HEK293T (cell line): ENCODE results near the gene VRK3.

Experiments used
- CTCF ChIA-PET: fragments of 350-600 bp; formaldehyde crosslinking; extraction: SDS; loops from one replicate; lab custom pipeline; 2021; ENCODE audit warnings: antibody characterized with exemption, inconsistent platforms; lab: Yijun Ruan, JAX
- POLR2A ChIA-PET: fragments of 350-600 bp; formaldehyde crosslinking; extraction: SDS; loops from one replicate; lab custom pipeline; 2020; ENCODE audit warnings: antibody characterized with exemption, inconsistent platforms; lab: Yijun Ruan, JAX
- DNase-seq: peaks from one replicate; pipeline ENCODE4 v3.0.0; 2012; ENCODE audit warnings: mixed read lengths; ENCODE audit errors: extremely low spot score
- ARNT ChIP-seq: fragments of 450-650 bp; IDR thresholded peaks from 2 replicates; pipeline ENCODE4 v1.6.1; 2017; ENCODE audit warnings: mild to moderate bottlenecking
- BHLHE40 ChIP-seq: fragments of 450-650 bp; IDR thresholded peaks from 2 replicates; pipeline ENCODE4 v1.6.1; 2016; ENCODE audit warnings: mild to moderate bottlenecking, moderate library complexity, borderline replicate concordance
- CTBP1 ChIP-seq: fragments of 450-650 bp; IDR thresholded peaks from 2 replicates; pipeline ENCODE4 v1.6.1; 2016; ENCODE audit warnings: borderline replicate concordance
- ELF4 ChIP-seq: fragments of 450-650 bp; IDR thresholded peaks from 2 replicates; pipeline ENCODE4 v1.6.1; 2017; ENCODE audit warnings: antibody characterized with exemption
- FOXA1 ChIP-seq: fragments of 450-650 bp; IDR thresholded peaks from 2 replicates; pipeline ENCODE4 v1.6.1; 2016; ENCODE audit warnings: mild to moderate bottlenecking
- FOXK2 ChIP-seq: fragments of 450-650 bp; IDR thresholded peaks from 2 replicates; pipeline ENCODE4 v1.6.1; 2016; ENCODE audit warnings: mild to moderate bottlenecking
- FOXM1 ChIP-seq: fragments of 450-650 bp; IDR thresholded peaks from 2 replicates; pipeline ENCODE4 v1.6.1; 2017; ENCODE audit warnings: mild to moderate bottlenecking, borderline replicate concordance
- HDGF ChIP-seq: fragments of 450-650 bp; IDR thresholded peaks from 2 replicates; pipeline ENCODE4 v1.6.1; 2017; ENCODE audit warnings: antibody characterized with exemption, borderline replicate concordance
- L3MBTL2 ChIP-seq: fragments of 450-650 bp; conservative IDR thresholded peaks from 2 replicates; pipeline ENCODE4 v1.6.1; 2016; ENCODE audit warnings: mild to moderate bottlenecking
- LEF1 ChIP-seq: fragments of 450-650 bp; IDR thresholded peaks from 2 replicates; pipeline ENCODE4 v1.6.1; 2017; ENCODE audit warnings: mild to moderate bottlenecking, borderline replicate concordance
- NFRKB ChIP-seq: fragments of 450-650 bp; IDR thresholded peaks from 2 replicates; pipeline ENCODE4 v1.6.1; 2016; ENCODE audit warnings: mild to moderate bottlenecking, moderate library complexity
- SP1 ChIP-seq: fragments of 450-650 bp; IDR thresholded peaks from 2 replicates; pipeline ENCODE4 v1.6.1; 2017
- SUZ12 ChIP-seq: fragments of 450-650 bp; IDR thresholded peaks from 2 replicates; pipeline ENCODE4 v1.6.1; 2016; ENCODE audit warnings: mild to moderate bottlenecking
- TARDBP ChIP-seq: fragments of 450-650 bp; IDR thresholded peaks from 2 replicates; pipeline ENCODE4 v1.6.1; 2016
- ZNF384 ChIP-seq: fragments of 450-650 bp; IDR thresholded peaks from 2 replicates; pipeline ENCODE4 v1.6.1; 2016
- TF ChIP-seq, protein P1 (sequence below): fragments of 450-650 bp; IDR thresholded peaks from 2 replicates; pipeline ENCODE4 v1.6.1; 2016

Gene VRK3

DNA sequence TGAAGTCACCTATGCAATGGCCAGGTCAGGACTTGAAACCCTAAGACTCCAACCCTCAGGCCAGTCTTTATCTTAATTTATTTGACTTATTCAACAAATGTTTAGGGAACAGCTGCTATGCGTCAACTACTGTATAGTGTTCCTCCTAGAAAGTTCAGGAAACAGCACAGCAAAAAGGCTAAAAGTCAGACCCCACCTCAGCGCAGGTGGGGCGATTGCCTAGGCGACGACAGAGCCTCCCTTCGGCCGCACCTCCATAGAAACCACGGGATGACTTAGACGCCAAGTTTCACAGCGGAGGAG is 502 bp downstream of the VRK3 start:
- TF ChIP-seq FOXK2 (no peak), FOXA1 (no peak), HDGF (no peak), CTBP1 (no peak), SUZ12 (no peak), ZNF384 (no peak), ARNT (no peak), ELF4 (no peak), FOXM1 (no peak), TARDBP (no peak), SP1 (no peak), BHLHE40 (no peak)
- TF ChIP-seq, protein P1, sequence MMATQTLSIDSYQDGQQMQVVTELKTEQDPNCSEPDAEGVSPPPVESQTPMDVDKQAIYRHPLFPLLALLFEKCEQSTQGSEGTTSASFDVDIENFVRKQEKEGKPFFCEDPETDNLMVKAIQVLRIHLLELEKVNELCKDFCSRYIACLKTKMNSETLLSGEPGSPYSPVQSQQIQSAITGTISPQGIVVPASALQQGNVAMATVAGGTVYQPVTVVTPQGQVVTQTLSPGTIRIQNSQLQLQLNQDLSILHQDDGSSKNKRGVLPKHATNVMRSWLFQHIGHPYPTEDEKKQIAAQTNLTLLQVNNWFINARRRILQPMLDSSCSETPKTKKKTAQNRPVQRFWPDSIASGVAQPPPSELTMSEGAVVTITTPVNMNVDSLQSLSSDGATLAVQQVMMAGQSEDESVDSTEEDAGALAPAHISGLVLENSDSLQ = no peak
- ChIA-PET CTCF (no interaction called here), POLR2A (no interaction called here)

DNA sequence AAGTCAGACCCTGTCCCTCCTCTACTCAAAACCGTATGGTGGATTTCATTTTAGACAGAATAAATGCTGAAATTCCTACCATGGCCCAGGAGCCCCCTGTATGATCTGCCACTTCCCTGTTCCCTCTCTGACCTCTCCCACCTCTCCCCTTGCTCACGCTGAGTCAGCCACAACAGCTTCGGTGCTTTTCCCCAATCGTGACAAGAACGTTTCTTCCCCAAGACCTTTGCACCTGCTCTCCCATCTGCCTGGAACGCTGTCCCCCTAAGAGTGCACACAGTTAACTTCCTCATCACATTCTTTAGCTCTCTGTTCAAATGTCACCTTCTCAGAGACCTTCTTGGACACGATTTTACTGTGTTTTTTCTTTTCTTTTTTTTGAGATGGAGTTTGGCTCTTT is 2.3 kb downstream of the VRK3 start:
- TF ChIP-seq ELF4 = no peak
- POLR2A ChIA-PET = no interaction called here
- CTCF ChIA-PET = no interaction called here
- no peak for DNase-seq

More for the DNA sequence above, 502 bp downstream of the VRK3 start:
- peak; percentile 35 for DNase-seq

DNA sequence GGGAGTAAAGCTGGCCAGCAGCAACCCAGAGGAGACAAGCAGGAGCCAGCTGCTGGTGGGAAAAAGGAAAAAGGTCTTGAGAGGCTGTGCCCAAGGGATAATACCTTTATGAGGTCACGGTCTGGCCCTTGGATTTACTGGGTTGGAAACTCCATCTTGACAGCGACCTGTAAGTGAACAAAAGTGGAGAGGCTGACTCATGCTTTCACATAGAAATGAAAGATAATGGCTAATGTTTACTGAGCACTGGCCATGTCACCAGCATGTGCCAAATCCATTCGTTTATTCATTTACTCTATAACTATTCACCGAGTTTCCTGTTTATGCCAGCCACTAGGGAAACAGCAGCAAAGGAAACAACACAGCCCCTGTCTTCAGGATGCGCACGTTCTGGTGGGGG is 4.7 kb downstream of the VRK3 start:
- no peak for TF ChIP-seq ELF4
- no peak for TF ChIP-seq FOXA1
- TF ChIP-seq FOXM1 = no peak
- TF ChIP-seq BHLHE40 = no peak
- no peak for TF ChIP-seq LEF1
- TF ChIP-seq CTBP1 = no peak
- TF ChIP-seq, protein P1 = no peak
- DNase-seq = no peak
- CTCF ChIA-PET = no interaction called here
- POLR2A ChIA-PET = no interaction called here

DNA sequence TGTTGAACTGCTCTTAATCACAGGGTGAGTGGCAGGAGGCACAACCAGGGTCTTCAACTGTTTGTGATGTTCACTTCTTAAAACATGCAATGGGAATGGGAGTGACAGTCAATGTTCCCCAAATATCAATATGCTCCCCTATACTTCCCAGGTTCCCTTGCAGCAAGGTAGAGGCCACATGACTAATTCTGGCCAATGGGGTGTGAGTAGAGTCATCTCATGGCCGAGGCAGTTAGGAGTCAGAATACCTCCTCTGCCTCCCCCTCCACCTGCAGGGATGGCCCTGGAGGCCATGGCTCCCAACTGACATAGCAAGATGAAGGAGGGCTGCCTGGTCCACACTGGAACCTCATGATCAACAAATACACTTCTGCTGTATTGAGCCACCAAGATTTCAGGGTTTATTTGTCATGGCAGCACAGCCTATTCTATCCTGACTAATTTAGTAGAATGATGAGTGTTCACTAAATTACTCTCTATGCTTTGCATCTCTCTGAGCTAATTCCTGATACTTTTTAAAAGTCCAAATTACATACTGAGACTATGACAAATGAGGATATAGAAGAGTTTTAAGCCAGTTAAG is 8.9 kb downstream of the VRK3 start:
- TF ChIP-seq HDGF (no peak), FOXM1 (no peak), ARNT (no peak), ZNF384 (no peak), ELF4 (no peak), BHLHE40 (no peak), SP1 (no peak), L3MBTL2 (no peak), SUZ12 (no peak), CTBP1 (no peak)
- POLR2A ChIA-PET = no interaction called here
- CTCF ChIA-PET = no interaction called here
- DNase-seq = no peak

DNA sequence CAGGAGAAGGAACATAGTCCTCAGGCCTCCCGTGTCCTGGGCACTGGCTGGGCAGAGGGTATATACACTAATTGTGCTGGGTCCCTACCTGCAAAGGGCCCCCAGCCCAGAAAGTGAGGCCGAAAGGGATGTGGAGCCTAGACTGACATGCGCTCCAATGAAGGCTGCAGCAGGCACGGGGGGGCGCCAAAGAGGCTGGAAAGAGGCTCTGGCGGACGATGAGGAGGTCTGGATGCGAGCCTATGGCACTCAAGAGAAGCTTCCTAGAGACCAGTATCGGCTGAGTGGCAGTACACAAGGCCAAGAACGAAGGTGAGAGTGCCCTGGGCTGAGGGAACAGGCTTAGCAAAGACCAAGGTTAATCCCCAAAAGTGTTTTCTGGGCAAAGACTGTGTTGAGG is 16.6 kb downstream of the VRK3 start:
- TF ChIP-seq ZNF384 = no peak
- no peak for TF ChIP-seq BHLHE40
- no peak for TF ChIP-seq ARNT
- TF ChIP-seq SP1 = no peak
- TF ChIP-seq SUZ12 = no peak
- TF ChIP-seq TARDBP = no peak
- no peak for TF ChIP-seq FOXK2
- TF ChIP-seq, protein P1 = no peak
- TF ChIP-seq LEF1 = no peak
- TF ChIP-seq FOXA1 = no peak
- TF ChIP-seq CTBP1 = no peak
- TF ChIP-seq FOXM1 = no peak
- TF ChIP-seq ELF4 = no peak
- POLR2A ChIA-PET = interaction anchor here (1.0 kb wide), 1 partner anchor 17 kb away, joined by 5 read pairs; the partner anchor contains the start of gene ZNF473
- DNase-seq = peak; percentile 64
- CTCF ChIA-PET = interaction anchor here (0.6 to 1.0 kb wide), 3 partner anchors 10 to 158 kb away, joined by 3 to 5 read pairs (median 3); no protein-coding TSS in a partner anchor

DNA sequence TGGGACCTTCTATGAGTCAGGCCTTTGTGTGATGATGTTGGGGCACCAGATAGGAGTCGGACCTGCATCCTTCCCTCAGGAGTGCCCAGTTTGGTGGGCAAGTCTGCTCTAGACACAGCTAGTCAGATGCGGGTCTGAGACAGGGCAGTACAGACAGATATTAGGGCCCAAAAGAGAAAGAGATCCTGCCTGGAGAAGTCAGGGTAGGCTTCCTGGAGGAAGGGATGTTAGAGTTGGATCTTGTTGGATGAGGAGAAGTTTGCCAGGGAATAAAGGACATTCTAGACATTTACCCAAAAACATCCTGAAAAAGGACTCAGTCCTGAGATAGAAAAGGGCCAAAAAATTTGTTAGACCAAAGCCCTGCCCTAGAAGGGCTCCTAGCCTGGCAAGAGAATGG is 17.2 kb downstream of the VRK3 start:
- ChIA-PET POLR2A (no interaction called here), CTCF (no interaction called here)
- DNase-seq = no peak
- TF ChIP-seq NFRKB (no peak), TARDBP (no peak), BHLHE40 (no peak), HDGF (no peak), ELF4 (no peak), L3MBTL2 (no peak), CTBP1 (no peak), ZNF384 (no peak), FOXM1 (no peak), SUZ12 (no peak), FOXK2 (no peak), LEF1 (no peak), FOXA1 (no peak), ARNT (no peak), SP1 (no peak)
- TF ChIP-seq, protein P1 = no peak
